Measurements from ENCODE around the gene MIA.
"Not testable (repeated sequence)": the region's sequence is repeated elsewhere in the genome, so short reads cannot be mapped to it uniquely, and the experiment has no call there.

Gene MIA

DNA sequence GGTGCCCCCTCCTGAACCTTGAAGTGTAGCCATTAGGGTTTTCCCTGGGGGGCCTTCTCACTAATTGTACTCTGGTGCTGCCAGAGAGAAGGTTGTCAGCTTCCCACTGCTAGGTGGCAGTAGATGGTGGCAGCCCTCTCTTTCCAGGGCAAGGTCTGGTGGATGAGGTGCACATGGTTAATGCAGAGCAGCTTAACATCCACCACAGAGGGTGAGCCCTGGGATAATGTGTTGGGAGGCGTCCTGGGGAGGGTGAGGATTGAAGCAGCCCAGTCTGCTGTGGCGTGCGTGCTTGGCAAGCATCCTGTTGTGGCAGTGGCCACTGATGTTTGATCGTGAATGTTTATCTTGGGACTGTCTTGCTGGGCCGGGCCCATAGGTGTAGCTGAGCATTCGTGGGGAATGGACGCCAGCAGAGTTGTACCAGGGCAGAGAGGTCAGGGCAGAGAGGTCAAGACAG, 29.5 kb downstream of the MIA start:
- no peak for DNase-seq

GRCh38 chr19:40805258-40805868, 30.0 kb downstream of the MIA start:
- no peak for DNase-seq

- peak; percentile 60 for DNase-seq
Observed at GRCh38 chr19:40806423-40807146, 31.3 kb downstream of the MIA start.

DNA sequence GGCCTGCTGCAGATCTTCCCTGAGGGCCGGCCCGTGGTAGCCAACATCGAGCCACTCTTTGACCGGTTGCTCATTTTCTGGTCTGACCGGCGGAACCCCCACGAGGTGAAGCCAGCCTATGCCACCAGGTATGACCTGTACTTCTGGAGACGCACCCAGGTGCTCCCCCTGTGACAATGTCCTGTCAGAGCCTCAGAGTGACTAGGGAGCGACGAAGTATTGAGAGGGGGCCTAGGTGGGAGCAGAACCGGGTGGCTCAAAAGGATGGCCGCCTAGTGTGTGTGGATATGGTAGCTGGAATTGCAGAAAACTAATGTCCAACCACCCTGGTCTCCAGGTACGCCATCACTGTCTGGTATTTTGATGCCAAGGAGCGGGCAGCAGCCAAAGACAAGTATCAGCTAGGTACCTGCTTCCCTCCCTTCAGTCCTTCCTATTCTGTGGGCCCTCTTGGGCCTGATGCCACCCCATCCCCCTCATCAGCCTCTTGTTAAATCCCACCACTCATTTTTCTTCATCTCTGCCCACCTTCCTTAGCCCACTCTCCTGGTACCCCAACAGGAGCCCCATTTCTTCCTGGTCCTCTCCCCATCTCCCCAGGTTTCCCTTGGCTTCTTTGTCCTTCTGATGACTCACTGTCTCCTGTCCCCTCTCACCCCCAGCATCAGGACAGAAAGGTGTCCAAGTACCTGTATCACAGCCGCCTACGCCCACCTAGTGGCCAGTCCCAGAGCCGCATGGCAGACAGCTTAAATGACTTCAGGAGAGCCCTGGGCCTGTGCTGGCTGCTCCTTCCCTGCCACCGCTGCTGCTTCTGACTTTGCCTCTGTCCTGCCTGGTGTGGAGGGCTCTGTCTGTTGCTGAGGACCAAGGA, 32.1 kb downstream of the MIA start:
- DNase-seq = peak; percentile 32

DNA sequence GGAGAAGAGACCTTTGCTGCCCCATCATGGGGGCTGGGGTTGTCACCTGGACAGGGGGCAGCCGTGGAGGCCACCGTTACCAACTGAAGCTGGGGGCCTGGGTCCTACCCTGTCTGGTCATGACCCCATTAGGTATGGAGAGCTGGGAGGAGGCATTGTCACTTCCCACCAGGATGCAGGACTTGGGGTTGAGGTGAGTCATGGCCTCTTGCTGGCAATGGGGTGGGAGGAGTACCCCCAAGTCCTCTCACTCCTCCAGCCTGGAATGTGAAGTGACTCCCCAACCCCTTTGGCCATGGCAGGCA, 32.7 kb downstream of the MIA start:
- DNase-seq = no peak

DNA sequence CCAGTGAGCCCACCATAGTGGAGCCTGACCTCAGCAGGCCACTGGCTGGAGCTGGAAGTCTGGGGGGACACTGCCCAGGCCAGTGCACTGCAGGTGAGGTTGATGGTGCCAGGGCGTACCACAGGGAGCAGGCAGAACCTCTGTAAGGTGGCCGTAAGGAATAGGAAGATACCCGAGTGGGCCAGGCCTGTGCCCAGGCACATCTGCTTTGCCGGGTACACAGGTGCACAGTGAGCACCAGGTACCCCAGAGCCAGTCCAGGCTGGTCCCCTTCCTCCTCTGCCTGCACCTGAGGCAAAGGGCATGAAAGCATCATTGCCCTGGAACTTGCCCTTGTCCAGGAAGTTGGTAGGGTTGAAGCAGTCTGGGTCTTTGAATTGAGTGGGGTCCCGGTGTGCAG, 33.2 kb downstream of the MIA start:
- no peak for DNase-seq

- DNase-seq = no peak
Observed at GRCh38 chr19:40809358-40810086, 34.2 kb downstream of the MIA start.

- DNase-seq = no peak
Observed at GRCh38 chr19:40810160-40810559, 34.8 kb downstream of the MIA start.

GRCh38 chr19:40810649-40811408, 35.5 kb downstream of the MIA start:
- peak; percentile 35 for DNase-seq

- DNase-seq = no peak
Observed at GRCh38 chr19:40811478-40812341, 36.4 kb downstream of the MIA start.

- not testable (repeated sequence) for DNase-seq
Observed at GRCh38 chr19:40812571-40812970, 37.2 kb downstream of the MIA start.

DNA sequence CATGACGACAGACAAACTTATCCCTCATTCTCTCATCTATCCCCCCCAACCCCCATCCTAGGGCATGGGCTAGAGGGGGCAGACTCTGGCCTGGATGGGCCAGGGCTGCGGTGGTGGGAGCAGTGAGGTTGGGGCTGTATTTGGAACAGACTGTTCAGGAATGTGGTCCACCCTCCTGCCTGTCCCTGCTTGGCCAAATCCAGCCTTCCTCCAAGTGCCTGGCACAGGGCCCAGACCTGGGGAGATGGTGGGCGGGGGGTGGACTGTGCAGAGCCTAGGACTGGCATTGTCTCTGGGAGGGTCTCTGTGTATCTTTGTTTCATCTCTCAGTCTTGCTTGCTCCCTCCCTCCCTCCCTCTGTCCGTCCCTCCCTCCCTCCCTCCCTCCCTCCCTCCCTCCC, 37.9 kb downstream of the MIA start:
- no peak for DNase-seq

DNA sequence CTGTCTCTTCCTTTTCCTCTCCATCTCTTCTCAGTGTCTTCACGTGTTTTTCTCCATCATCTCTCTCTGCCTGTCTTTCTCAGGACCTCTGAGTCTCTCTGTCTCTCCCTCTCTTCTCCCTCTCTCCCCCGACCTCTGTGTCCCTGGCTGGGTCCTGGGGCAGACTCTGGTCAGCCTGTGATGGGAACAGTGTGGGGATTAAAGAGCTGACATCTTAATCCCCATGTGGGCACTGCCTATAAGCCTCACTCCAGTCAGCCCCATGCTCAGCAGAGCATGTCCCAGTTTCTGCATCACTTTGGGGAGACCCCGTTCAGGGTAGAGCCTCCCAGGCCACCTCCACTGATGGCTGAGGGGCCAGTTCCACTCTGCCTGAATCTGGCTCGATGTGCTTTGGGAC, 39.9 kb downstream of the MIA start:
- DNase-seq = no peak

- not testable (repeated sequence) for DNase-seq
Observed at GRCh38 chr19:40818480-40819399, 43.4 kb downstream of the MIA start.

GRCh38 chr19:40819479-40820234, 44.3 kb downstream of the MIA start:
- DNase-seq = peak; percentile 11

DNA sequence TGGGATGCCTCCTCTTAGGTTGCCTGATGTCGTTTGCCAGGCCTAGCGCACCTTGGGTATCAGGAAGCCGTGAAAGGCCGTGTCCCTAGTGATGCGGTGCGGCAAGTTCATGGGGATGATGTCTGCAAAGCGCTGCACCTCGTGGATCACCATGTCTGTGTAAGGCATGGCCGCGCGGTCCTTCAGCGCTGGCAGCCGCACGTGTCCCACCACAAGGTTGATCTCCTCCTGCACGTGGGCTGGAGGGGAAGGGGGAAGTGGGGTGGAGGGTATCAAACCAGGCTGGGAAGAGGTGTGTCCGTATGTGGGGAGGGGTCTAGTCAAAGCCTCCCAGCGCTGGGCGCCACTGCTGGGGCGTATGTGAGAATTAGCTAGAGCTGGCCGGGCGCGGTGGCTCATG, 46.8 kb downstream of the MIA start:
- no peak for DNase-seq

- DNase-seq = not testable (repeated sequence)
Observed at GRCh38 chr19:40822704-40823553, 47.6 kb downstream of the MIA start.

DNA sequence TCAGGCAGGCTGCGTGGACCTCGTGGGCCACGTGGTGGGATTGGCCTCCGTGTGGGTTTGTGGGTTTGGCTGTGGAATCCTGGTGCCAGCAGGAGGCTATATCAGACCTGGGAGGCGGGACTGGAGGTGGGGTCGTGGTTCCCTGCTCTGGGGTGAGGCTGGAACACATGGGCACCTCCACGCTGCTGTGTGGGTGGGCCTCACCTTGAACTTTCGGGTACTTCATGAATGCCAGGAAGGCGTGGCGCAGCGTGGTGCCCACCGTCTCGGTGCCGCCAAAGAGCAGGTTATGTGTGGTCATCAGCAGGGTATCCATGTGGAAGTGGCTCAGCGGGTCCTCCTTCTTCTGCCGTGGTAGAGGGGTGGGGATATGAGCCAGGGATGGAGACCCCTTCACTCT, 49.6 kb downstream of the MIA start:
- not testable (repeated sequence) for DNase-seq
